ENCODE data around the gene CTSF. TPM values are rescaled to one million over a fixed set of nuclear protein-coding genes. Genes with fewer than 3 reads are reported as not detected.

Gene CTSF
- total RNA-seq, 1 donor from 2014 or later: 15.2 TPM

DNA sequence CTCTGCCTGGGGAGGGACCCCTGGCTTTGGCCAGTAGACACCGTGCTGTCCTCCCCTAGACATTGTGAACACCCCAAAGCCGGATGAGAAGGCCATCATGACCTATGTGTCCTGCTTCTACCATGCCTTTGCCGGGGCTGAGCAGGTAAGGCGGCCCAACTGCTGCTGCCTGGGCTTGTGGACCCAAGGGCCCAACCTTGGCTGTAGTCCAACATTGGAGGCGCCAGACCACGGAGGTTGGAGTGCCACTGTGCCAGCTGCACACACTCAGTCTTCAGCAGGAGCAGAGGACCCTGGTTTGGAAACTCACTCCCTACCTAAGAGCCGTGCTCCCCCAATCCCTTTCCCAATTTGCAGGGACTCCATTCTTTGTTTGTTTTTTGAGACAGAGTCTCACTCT lies 12.3 kb downstream of the CTSF start:
- TF ChIP-seq, protein P1, sequence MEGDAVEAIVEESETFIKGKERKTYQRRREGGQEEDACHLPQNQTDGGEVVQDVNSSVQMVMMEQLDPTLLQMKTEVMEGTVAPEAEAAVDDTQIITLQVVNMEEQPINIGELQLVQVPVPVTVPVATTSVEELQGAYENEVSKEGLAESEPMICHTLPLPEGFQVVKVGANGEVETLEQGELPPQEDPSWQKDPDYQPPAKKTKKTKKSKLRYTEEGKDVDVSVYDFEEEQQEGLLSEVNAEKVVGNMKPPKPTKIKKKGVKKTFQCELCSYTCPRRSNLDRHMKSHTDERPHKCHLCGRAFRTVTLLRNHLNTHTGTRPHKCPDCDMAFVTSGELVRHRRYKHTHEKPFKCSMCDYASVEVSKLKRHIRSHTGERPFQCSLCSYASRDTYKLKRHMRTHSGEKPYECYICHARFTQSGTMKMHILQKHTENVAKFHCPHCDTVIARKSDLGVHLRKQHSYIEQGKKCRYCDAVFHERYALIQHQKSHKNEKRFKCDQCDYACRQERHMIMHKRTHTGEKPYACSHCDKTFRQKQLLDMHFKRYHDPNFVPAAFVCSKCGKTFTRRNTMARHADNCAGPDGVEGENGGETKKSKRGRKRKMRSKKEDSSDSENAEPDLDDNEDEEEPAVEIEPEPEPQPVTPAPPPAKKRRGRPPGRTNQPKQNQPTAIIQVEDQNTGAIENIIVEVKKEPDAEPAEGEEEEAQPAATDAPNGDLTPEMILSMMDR (conservative IDR thresholded peaks at IDR 0.05; ENCODE audit: low read depth, low read length): no peak
- no peak for DNase-seq (ENCODE audit: low read depth)
- H3K4me3 ChIP-seq (ENCODE audit: low read depth, low read length): no peak overlapping the region

DNA sequence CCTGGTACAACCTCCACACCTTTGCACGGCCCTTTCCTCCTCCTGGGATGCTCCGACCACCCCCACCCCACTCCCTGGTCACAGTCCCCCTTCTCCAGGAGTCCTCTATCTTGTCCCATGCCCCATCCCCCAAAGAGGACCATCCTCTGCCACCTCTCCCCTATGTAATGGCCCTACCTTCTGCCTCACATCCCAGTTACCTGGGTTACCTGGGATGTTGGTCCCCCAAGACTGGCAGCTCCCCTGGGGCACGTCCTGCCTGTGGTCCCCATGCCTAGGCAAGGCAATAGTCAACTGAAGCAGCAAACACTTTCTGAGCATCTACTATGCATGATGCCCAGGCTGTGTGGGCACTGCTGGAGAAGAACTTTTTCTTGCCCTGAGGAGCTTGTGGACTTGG lies 13.0 kb downstream of the CTSF start:
- H3K4me3 ChIP-seq (ENCODE audit: low read depth, low read length): no peak overlapping the region
- DNase-seq (ENCODE audit: low read depth): no peak
- TF ChIP-seq, protein P1 (conservative IDR thresholded peaks at IDR 0.05; ENCODE audit: low read depth, low read length): no peak

DNA sequence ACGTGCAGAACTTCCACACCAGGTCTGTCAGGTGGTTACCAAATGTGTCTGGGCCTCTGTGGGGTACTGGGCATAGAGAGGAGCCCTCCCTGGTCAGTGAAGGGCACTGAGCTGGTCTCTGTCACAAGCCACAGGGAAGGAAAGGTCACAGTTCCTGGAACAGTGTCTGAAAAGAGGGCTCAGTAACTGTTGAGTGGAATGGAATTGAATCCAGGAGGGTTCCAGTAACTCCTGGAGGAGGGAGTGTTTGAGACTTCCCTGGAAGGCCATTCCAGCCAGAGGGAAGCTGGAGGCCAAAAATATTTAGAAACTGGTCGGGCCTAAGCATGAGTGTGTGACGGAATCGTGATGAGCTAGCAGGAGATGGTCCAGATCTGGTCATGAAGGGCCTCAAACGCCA lies 13.8 kb downstream of the CTSF start:
- H3K4me3 ChIP-seq (ENCODE audit: low read depth, low read length): no peak overlapping the region
- DNase-seq (ENCODE audit: low read depth): no peak
- TF ChIP-seq, protein P1 (conservative IDR thresholded peaks at IDR 0.05; ENCODE audit: low read depth, low read length): no peak

DNA sequence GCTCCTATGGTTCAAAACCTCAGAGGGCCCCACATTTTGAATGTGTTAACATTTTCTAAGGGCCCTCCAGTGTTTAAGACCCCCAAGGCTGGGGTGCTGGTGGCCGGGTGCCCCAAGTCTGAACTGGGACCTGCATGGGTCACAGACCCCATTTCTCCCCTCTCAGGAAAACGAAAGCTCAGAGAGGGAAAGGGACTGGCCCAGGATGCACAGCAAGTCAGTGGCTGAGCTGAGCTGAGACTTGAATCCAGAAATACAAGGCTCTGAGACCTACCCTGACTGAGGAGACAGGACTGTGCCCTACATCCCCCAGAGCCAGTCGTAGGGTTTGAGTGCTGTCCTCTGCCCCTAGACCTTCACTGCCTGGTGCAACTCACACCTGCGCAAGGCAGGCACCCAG lies 17.5 kb downstream of the CTSF start:
- TF ChIP-seq, protein P1 (conservative IDR thresholded peaks at IDR 0.05; ENCODE audit: low read depth, low read length): no peak
- H3K4me3 ChIP-seq (ENCODE audit: low read depth, low read length): no peak overlapping the region
- no peak for DNase-seq (ENCODE audit: low read depth)

DNA sequence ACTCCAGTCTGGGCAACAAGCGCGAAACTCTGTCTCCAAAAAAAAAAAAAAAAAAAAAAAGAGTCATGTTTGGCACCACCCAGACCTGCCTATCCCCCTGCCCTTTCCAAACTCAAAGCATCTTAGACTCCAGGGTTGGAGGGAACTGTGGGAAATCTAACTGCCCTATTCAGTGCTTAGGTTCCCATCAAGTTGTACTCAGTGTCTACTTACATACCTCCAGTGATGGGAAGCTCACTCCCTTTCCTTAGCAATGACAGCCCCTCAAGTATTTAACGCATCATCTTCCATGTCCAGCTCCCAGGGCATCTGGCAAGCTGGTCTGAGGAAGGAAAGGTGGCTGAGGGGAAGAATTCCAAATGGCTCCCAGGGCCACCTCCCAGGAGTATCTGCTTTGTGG lies 18.7 kb downstream of the CTSF start:
- TF ChIP-seq, protein P1 (conservative IDR thresholded peaks at IDR 0.05; ENCODE audit: low read depth, low read length): no peak
- no peak overlapping the region for H3K4me3 ChIP-seq (ENCODE audit: low read depth, low read length)
- DNase-seq (ENCODE audit: low read depth): no peak

DNA sequence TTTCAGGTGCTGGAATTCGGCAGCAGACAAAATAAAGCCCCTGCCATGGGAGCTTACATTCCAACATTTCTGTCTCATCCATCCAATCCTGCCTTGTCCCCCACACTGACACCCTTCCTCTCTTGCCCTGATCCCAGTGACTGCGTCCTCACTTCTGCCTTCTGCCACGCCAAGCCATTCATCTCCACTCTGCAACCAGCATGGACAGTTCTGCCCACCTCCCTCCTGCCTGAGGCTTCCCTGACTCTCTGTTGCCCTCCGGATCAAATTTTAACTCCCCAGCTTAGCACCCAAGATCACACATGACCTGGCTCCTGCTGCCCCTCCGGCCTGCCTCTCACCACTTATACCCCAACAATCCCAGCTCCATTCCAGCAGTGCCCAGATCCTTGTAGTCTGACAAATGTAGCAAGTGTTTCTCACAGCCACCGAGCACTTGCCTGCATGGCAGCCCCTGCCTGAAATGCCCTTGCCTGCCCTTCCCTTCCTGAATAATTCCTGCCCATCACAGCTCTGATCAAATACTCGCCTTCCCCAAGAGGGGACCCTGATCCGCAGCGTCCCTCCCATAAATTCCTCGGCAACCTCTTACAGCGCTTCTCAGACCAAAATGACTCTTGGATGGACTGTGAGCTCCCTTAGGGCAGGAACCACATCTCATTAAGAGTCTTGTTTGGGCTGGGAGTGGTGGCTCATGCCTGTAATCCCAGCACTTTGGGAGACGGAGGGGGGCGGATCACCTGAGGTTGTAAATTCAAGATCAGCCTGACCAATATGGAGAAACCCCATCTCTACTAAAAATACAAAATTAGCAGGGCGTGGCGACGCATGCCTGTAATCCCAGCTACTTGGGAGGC lies 19.4 kb downstream of the CTSF start:
- DNase-seq (ENCODE audit: low read depth): no peak
- TF ChIP-seq, protein P1 (conservative IDR thresholded peaks at IDR 0.05; ENCODE audit: low read depth, low read length): no peak
- H3K4me3 ChIP-seq (ENCODE audit: low read depth, low read length): no peak overlapping the region

DNA sequence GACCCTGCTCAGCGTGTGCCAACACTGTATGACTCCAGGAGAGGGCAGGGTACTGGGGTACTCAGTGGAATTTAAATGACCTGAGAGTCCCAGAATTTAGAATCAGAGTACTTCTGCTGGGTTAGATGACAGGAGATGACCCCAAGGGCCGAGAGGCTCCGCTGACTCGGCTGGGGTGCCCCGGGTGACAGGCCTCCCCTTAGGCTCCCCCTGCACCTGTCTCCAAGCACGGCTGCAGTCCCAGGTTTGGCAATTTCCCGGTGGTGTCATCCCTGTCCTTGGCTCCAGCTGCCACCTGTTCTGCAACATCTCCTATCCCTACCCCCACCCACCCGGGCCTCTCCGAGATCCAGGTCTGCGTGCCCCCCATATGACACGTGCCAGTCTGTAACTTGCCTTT lies 20.4 kb downstream of the CTSF start:
- DNase-seq (ENCODE audit: low read depth): no peak
- TF ChIP-seq, protein P1 (conservative IDR thresholded peaks at IDR 0.05; ENCODE audit: low read depth, low read length): no peak
- H3K4me3 ChIP-seq (ENCODE audit: low read depth, low read length): no peak overlapping the region
